ENCODE results near the gene UBE2E2. TPM values are rescaled to one million over a fixed set of nuclear protein-coding genes. Genes with fewer than 3 reads are reported as not detected.

Gene UBE2E2
- total and polyA plus RNA-seq, 4 donors, result 21.5 to 87.5 (median 29.0) TPM

DNA sequence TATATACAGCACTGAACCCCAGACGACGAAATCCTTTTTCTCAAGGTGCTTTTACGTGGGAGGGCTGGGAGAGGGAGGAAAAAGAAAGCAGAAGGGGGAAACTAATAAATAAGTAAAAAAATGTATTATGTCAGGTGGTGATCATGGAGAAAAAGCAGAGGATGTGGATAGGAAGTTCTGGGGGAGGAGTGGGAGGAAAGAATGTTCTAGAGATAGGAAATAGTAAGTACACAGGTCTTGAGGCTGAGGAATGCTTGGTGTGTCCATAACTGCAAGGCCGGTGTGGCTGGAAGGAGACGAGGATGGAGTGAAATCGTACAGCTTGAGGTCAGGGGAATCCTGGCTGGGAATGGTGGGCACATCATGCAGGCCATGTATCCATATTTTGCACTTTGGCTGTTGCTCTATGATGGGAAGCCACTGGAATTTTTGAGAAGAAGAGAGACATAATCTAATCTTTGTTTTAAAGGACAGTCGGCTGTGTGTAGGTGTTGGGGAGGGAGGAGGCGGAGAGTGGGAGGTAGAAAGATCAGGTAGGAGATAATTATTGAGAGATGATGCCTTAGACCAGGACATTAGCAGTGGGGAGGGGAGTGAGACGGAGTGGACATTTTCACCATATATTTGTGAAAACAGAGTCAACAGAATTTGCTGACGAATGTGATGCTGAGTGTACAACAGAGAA is 1.8 kb upstream of the UBE2E2 start:
- DNase-seq (no peak), ATAC-seq (ENCODE audit: insufficient read depth, low FRiP score) (no peak)
- Histone ChIP-seq H3K9me3 (ENCODE audit: control insufficient read depth in 4 of 4, insufficient read depth in 3 of 4, low read length in 3 of 4) (no peaks in the 10 kb centered on the region), H3K4me1 (ENCODE audit: control insufficient read depth in 5 of 5, insufficient read depth in 5 of 5, low read length in 5 of 5) (peaks cover 0 to 7% (median 4%) of the 10 kb centered on the region in 5 donors), H3K9ac (ENCODE audit: insufficient read depth in 1 of 2, low read length in 2 of 2) (no peak overlapping the region), H3K27ac (ENCODE audit: low read depth in 1 of 2, low read length in 1 of 2) (no peak overlapping the region), H3K36me3 (ENCODE audit: control insufficient read depth in 4 of 4, insufficient read depth in 4 of 4, low read length in 4 of 4) (peaks cover 0 to 3% (median 0%) of the 10 kb centered on the region in 4 donors), H3K27me3 (ENCODE audit: control insufficient read depth in 3 of 3, insufficient read depth in 3 of 3, low read length in 2 of 3) (peaks cover 0 to 2% (median 0%) of the 10 kb centered on the region in 3 donors), H3K4me3 (no peak overlapping the region)
- 87 to 90% methylated on average over 10 of the region's 10 CpGs for WGBS, 2 donors
- TF ChIP-seq CTCF (IDR thresholded peaks at IDR 0.05; ENCODE audit: control extremely low read depth, extremely low read depth), result no peak

- peak overlapping the region; percentile 62 to 85 for H3K27ac ChIP-seq (ENCODE audit: low read depth in 1 of 2, low read length in 1 of 2)
- DNase-seq (no peak), ATAC-seq (ENCODE audit: insufficient read depth, low FRiP score) (peak; percentile 3)
- peak overlapping the region; percentile 16 to 83 for H3K9ac ChIP-seq (ENCODE audit: insufficient read depth in 1 of 2, low read length in 2 of 2)
- no peaks in the 10 kb centered on the region for H3K9me3 ChIP-seq (ENCODE audit: control insufficient read depth in 4 of 4, insufficient read depth in 3 of 4, low read length in 3 of 4)
- WGBS, 2 donors, result 15 to 20% methylated on average over 40 to 41 of the region's 41 CpGs
- peak overlapping the region; percentile 95 for H3K4me3 ChIP-seq
- peaks cover 0 to 8% (median 4%) of the 10 kb centered on the region in 5 donors for H3K4me1 ChIP-seq (ENCODE audit: control insufficient read depth in 5 of 5, insufficient read depth in 5 of 5, low read length in 5 of 5)
- H3K36me3 ChIP-seq (ENCODE audit: control insufficient read depth in 4 of 4, insufficient read depth in 4 of 4, low read length in 4 of 4), result peaks cover 0 to 3% (median 0%) of the 10 kb centered on the region in 4 donors
- peaks cover 0 to 2% (median 0%) of the 10 kb centered on the region in 3 donors for H3K27me3 ChIP-seq (ENCODE audit: control insufficient read depth in 3 of 3, insufficient read depth in 3 of 3, low read length in 2 of 3)
- TF ChIP-seq CTCF (IDR thresholded peaks at IDR 0.05; ENCODE audit: control extremely low read depth, extremely low read depth), result no peak
Observed at GRCh38 chr3:23202203-23202920, 765 bp upstream of the UBE2E2 start.

DNA sequence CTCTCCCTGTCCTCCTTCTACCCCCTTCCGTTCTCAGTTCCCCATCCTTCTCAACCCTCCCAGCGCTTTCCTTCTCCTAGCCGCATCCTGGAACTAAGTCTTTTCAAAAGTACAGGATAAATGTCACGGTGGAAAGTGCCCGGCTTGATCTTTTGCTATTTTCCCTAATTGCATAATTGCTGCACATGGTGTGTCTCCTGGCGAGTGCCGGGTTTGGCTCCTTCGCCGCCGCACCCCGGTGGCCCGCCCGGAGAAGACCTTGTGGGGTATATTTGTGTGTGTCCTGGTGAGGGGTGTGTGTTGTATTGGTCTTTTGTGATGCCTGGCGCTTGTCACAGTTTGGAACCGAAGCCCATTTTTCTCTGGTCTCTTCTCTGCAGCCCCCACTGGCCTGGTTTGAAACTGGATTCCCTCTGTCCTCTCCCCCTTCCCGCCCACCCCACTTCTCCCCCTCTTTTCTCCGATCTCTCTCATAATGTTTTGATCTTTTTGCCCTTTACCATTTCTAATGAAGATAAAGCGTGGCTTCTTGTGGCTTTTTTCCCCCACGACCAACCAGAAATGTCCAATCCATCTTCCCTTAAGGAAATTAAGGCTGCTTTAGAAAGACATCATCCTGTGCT is 692 bp downstream of the UBE2E2 start:
- H3K27me3 ChIP-seq (ENCODE audit: control insufficient read depth in 3 of 3, insufficient read depth in 3 of 3, low read length in 2 of 3), result peaks cover 0 to 2% (median 0%) of the 10 kb centered on the region in 3 donors
- H3K9me3 ChIP-seq (ENCODE audit: control insufficient read depth in 4 of 4, insufficient read depth in 3 of 4, low read length in 3 of 4), result no peaks in the 10 kb centered on the region
- no peak for TF ChIP-seq CTCF (IDR thresholded peaks at IDR 0.05; ENCODE audit: control extremely low read depth, extremely low read depth)
- H3K9ac ChIP-seq (ENCODE audit: insufficient read depth in 1 of 2, low read length in 2 of 2), result peak overlapping the region; percentile 55 to 65
- DNase-seq (peak; percentile 52 to 65 (median 64)), ATAC-seq (ENCODE audit: insufficient read depth, low FRiP score) (peak; percentile 15)
- H3K27ac ChIP-seq (ENCODE audit: low read depth in 1 of 2, low read length in 1 of 2), result peak overlapping the region; percentile 90 to 93
- 1% methylated on average over 19 of the region's 19 CpGs for WGBS, 2 donors
- peaks cover 0 to 8% (median 7%) of the 10 kb centered on the region in 5 donors for H3K4me1 ChIP-seq (ENCODE audit: control insufficient read depth in 5 of 5, insufficient read depth in 5 of 5, low read length in 5 of 5)
- H3K36me3 ChIP-seq (ENCODE audit: control insufficient read depth in 4 of 4, insufficient read depth in 4 of 4, low read length in 4 of 4), result peaks cover 0 to 3% (median 0%) of the 10 kb centered on the region in 4 donors
- H3K4me3 ChIP-seq, result peak overlapping the region; percentile 95

Data from lung (tissue), 12 donors.